ENCODE results near the gene ITK.

DNA sequence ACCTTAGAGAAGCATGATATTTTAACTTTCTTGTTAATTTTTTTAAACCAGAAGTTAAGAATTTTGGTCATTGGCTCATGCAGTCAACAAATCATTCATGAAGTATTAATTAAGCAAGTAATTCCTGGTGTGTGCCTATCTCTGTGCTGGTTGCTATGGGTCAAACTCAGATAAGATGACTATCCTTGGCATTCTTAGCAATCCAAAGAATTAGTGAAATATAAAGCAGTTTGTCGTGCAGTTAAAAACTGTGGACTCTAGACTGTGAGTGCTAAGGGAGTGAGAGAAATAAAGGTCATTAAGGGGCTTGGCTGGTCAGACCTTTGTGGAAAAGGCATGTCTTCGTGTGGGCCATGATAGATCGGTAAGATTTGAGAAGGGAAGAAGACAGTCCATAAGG is 90.1 kb downstream of the ITK start:
- TF ChIP-seq POLR2A (IDR thresholded peaks at IDR 0.05) (no peak), EP300 (IDR thresholded peaks at IDR 0.05) (no peak)
- TF ChIP-seq, protein P1, sequence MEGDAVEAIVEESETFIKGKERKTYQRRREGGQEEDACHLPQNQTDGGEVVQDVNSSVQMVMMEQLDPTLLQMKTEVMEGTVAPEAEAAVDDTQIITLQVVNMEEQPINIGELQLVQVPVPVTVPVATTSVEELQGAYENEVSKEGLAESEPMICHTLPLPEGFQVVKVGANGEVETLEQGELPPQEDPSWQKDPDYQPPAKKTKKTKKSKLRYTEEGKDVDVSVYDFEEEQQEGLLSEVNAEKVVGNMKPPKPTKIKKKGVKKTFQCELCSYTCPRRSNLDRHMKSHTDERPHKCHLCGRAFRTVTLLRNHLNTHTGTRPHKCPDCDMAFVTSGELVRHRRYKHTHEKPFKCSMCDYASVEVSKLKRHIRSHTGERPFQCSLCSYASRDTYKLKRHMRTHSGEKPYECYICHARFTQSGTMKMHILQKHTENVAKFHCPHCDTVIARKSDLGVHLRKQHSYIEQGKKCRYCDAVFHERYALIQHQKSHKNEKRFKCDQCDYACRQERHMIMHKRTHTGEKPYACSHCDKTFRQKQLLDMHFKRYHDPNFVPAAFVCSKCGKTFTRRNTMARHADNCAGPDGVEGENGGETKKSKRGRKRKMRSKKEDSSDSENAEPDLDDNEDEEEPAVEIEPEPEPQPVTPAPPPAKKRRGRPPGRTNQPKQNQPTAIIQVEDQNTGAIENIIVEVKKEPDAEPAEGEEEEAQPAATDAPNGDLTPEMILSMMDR (IDR thresholded peaks at IDR 0.05): no peak
